ENCODE data around the gene CNOT2.

Gene CNOT2

GRCh38 chr12:70242695-70243509 lies at the start of gene CNOT2:
Gene CNOT2 (plus strand): TSS chr12:70243433. CDS start chr12:70278227, 34,794 bp downstream.
- DNase-seq = peak; percentile 82 to 97 (median 97)

GRCh38 chr12:70194076-70194475 lies 49.2 kb upstream of the CNOT2 start:
- DNase-seq = no peak

- no peak for DNase-seq
Observed at GRCh38 chr12:70196811-70197281, 46.4 kb upstream of the CNOT2 start.

- no peak for DNase-seq
Observed at GRCh38 chr12:70197345-70197744, 45.9 kb upstream of the CNOT2 start.

- no peak for DNase-seq
Observed at GRCh38 chr12:70213707-70214106, 29.5 kb upstream of the CNOT2 start.

- DNase-seq = no peak
Observed at GRCh38 chr12:70214972-70215617, 28.1 kb upstream of the CNOT2 start.

GRCh38 chr12:70217416-70217815 lies 25.8 kb upstream of the CNOT2 start:
- DNase-seq = no peak

- no peak for DNase-seq
Observed at GRCh38 chr12:70221626-70222025, 21.6 kb upstream of the CNOT2 start.

GRCh38 chr12:70227911-70228310 lies 15.3 kb upstream of the CNOT2 start:
- DNase-seq = no peak

GRCh38 chr12:70230934-70231606 lies 12.2 kb upstream of the CNOT2 start:
- DNase-seq = no peak

- no peak for DNase-seq
Observed at GRCh38 chr12:70236990-70237389, 6.2 kb upstream of the CNOT2 start.

- DNase-seq = no peak
Observed at GRCh38 chr12:70240673-70241072, 2.6 kb upstream of the CNOT2 start.

GRCh38 chr12:70241845-70242244 lies 1.4 kb upstream of the CNOT2 start:
- DNase-seq = peak in 1 of 3 experiments; percentile 35

- DNase-seq = peak; percentile 73 to 97 (median 94)
Observed at GRCh38 chr12:70243510-70244371, 508 bp downstream of the CNOT2 start.

- DNase-seq = no peak
Observed at GRCh38 chr12:70244409-70244808, 1.2 kb downstream of the CNOT2 start.

- no peak for DNase-seq
Observed at GRCh38 chr12:70245458-70245857, 2.2 kb downstream of the CNOT2 start.

GRCh38 chr12:70246580-70246979 lies 3.3 kb downstream of the CNOT2 start:
- DNase-seq = no peak

- DNase-seq = no peak
Observed at GRCh38 chr12:70247653-70248199, 4.5 kb downstream of the CNOT2 start.

GRCh38 chr12:70248876-70249275 lies 5.6 kb downstream of the CNOT2 start:
- DNase-seq = no peak

- no peak for DNase-seq
Observed at GRCh38 chr12:70249903-70250302, 6.7 kb downstream of the CNOT2 start.

GRCh38 chr12:70251226-70251625 lies 8.0 kb downstream of the CNOT2 start:
- DNase-seq = no peak

GRCh38 chr12:70251661-70252060 lies 8.4 kb downstream of the CNOT2 start:
- no peak for DNase-seq

Data from NCI-H1417 (cell line).